ENCODE measurements around the gene IQUB. TPM values are rescaled to one million over a fixed set of nuclear protein-coding genes. Genes with fewer than 3 reads are reported as not detected.
"Not testable (repeated sequence)": the region's sequence is repeated elsewhere in the genome, so short reads cannot be mapped to it uniquely, and the experiment has no call there.

The IQUB gene
- total and polyA plus RNA-seq, 2 experiments from 2014 or later = 0.97 to 2.2 TPM

DNA sequence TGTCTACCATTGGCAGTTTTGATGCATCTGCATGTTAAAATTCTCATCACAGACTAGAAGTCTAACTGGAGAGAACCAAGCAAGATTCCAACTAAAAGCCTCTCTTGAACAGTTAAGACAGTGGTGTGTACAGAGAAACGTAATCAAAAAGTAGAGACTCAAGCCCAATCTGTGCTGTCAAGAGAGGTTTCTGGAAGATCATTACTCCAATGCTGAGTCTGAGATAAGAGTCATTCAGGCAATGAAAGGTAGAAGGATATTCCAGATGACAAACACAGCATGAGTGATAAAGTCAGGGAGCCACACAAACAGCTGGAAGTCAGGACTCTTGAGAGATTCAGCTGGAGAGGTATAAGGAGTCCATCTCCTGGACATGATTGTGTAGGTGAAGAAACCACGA is 48.7 kb downstream of the IQUB start:
- WGBS (ENCODE audit: low lambda C conversion rate, missing lambda C conversion rate) = 77% methylated on average over 2 of the region's 2 CpGs
- Histone ChIP-seq H3K4me2 (no peak overlapping the region), H4K20me1 (ENCODE audit: insufficient read depth, poor library complexity, severe bottlenecking) (no peaks in the 10 kb centered on the region), H3K36me3 (replicated peaks; ENCODE audit: insufficient read depth, low read depth) (no peaks in the 10 kb centered on the region), H2AFZ (no peak overlapping the region), H3K4me3 (no peak overlapping the region), H3K9me2 (replicated peaks; ENCODE audit: insufficient read depth) (no peaks in the 10 kb centered on the region), H3K4me1 (ENCODE audit: insufficient read depth) (no peaks in the 10 kb centered on the region), H3K79me2 (no peaks in the 10 kb centered on the region), H3K9me3 (ENCODE audit: low read depth) (no peaks in the 10 kb centered on the region), H3K27me3 (no peaks in the 10 kb centered on the region), H3K27ac (no peak overlapping the region)
- DNase-seq (ENCODE audit: low spot score) = no peak
- TF ChIP-seq, protein P1, sequence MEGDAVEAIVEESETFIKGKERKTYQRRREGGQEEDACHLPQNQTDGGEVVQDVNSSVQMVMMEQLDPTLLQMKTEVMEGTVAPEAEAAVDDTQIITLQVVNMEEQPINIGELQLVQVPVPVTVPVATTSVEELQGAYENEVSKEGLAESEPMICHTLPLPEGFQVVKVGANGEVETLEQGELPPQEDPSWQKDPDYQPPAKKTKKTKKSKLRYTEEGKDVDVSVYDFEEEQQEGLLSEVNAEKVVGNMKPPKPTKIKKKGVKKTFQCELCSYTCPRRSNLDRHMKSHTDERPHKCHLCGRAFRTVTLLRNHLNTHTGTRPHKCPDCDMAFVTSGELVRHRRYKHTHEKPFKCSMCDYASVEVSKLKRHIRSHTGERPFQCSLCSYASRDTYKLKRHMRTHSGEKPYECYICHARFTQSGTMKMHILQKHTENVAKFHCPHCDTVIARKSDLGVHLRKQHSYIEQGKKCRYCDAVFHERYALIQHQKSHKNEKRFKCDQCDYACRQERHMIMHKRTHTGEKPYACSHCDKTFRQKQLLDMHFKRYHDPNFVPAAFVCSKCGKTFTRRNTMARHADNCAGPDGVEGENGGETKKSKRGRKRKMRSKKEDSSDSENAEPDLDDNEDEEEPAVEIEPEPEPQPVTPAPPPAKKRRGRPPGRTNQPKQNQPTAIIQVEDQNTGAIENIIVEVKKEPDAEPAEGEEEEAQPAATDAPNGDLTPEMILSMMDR (IDR thresholded peaks at IDR 0.05; ENCODE audit: poor library complexity) = no peak
- TF ChIP-seq EZH2phosphoT487 (IDR thresholded peaks at IDR 0.05; ENCODE audit: low read depth, severe bottlenecking, unreplicated experiment) (no peak), EZH2 (IDR thresholded peaks at IDR 0.05; ENCODE audit: borderline replicate concordance) (no peak)

DNA sequence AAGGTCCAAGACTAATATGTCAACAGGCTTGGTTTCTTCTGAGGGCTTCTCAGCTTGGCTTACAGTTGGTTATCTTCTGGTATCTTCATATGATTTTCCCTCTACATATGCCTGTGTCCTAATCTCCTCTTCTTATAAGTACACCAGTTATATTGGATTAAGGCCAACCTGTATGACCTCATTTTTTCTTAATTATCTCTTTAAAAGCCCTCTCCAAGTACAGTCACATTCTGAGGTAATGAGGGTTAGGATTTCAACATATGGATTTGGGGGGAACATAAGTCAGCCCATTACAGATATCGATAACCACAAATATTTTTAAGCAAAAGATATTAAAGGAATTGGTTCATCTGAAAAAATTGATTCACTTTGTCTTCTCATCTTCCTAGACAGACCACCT is 49.2 kb downstream of the IQUB start:
- Histone ChIP-seq H3K27ac (no peak overlapping the region), H3K79me2 (no peaks in the 10 kb centered on the region), H2AFZ (no peak overlapping the region), H3K4me3 (no peak overlapping the region), H4K20me1 (ENCODE audit: insufficient read depth, poor library complexity, severe bottlenecking) (no peaks in the 10 kb centered on the region), H3K27me3 (no peaks in the 10 kb centered on the region), H3K9me3 (ENCODE audit: low read depth) (no peaks in the 10 kb centered on the region), H3K36me3 (replicated peaks; ENCODE audit: insufficient read depth, low read depth) (no peaks in the 10 kb centered on the region), H3K9me2 (replicated peaks; ENCODE audit: insufficient read depth) (no peaks in the 10 kb centered on the region), H3K4me2 (no peak overlapping the region), H3K4me1 (ENCODE audit: insufficient read depth) (no peaks in the 10 kb centered on the region)
- DNase-seq (ENCODE audit: low spot score) = no peak
- 89% methylated on average over 1 of the region's 1 CpG for WGBS (ENCODE audit: low lambda C conversion rate, missing lambda C conversion rate)
- TF ChIP-seq, protein P1 (IDR thresholded peaks at IDR 0.05; ENCODE audit: poor library complexity) = no peak
- no peak for TF ChIP-seq EZH2 (IDR thresholded peaks at IDR 0.05; ENCODE audit: borderline replicate concordance)
- no peak for TF ChIP-seq EZH2phosphoT487 (IDR thresholded peaks at IDR 0.05; ENCODE audit: low read depth, severe bottlenecking, unreplicated experiment)

DNA sequence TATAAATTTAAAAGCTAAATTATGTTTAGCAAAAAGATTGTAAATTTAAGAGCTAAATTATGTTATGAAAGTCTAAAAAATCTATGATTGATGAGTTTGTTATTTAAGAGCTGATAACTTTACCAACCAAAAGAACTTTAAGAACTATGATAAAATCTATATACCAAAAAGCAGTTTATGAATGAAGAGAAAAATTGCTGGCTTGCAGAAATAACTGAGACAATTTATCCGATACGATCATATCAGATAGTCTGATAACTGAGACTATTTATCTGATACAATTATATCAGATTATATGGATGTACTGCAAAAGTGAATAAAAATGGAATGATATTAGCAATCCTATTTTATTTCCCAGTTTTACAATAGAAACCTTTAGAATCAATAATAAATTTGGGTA is 50.2 kb downstream of the IQUB start:
- DNase-seq (ENCODE audit: low spot score) = no peak
- Histone ChIP-seq H3K9me3 (ENCODE audit: low read depth) (no peaks in the 10 kb centered on the region), H3K4me3 (no peak overlapping the region), H3K9me2 (replicated peaks; ENCODE audit: insufficient read depth) (no peaks in the 10 kb centered on the region), H3K79me2 (no peaks in the 10 kb centered on the region), H3K4me1 (ENCODE audit: insufficient read depth) (no peaks in the 10 kb centered on the region), H3K27me3 (no peaks in the 10 kb centered on the region), H4K20me1 (ENCODE audit: insufficient read depth, poor library complexity, severe bottlenecking) (no peaks in the 10 kb centered on the region), H3K27ac (no peak overlapping the region), H2AFZ (no peak overlapping the region), H3K36me3 (replicated peaks; ENCODE audit: insufficient read depth, low read depth) (no peaks in the 10 kb centered on the region), H3K4me2 (no peak overlapping the region)
- 100% methylated on average over 2 of the region's 2 CpGs for WGBS (ENCODE audit: low lambda C conversion rate, missing lambda C conversion rate)
- no peak for TF ChIP-seq EZH2 (IDR thresholded peaks at IDR 0.05; ENCODE audit: borderline replicate concordance)
- TF ChIP-seq EZH2phosphoT487 (IDR thresholded peaks at IDR 0.05; ENCODE audit: low read depth, severe bottlenecking, unreplicated experiment) = no peak
- TF ChIP-seq, protein P1 (IDR thresholded peaks at IDR 0.05; ENCODE audit: poor library complexity) = no peak

DNA sequence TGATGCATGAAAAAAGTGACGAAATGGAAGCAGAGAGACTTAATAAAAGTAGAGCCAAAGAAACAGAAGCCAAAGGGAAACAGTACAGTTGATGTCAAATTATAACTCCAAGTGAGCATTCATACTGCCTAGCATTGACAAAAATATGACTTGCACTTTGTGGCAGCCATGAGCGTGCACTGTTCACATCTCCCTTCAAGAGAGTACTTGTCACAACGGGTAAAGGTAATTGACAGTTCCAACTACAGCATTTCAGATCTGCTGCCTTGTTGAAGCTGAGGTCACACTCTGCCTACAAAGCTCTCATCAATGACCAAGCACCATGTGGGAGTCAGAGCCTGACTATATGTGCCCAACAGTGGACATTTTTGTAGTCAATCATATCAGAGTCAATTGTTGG is 54.3 kb downstream of the IQUB start:
- Histone ChIP-seq H3K27me3 (no peaks in the 10 kb centered on the region), H3K4me1 (ENCODE audit: insufficient read depth) (no peaks in the 10 kb centered on the region), H3K4me2 (no peak overlapping the region), H3K9me3 (ENCODE audit: low read depth) (no peaks in the 10 kb centered on the region), H3K27ac (no peak overlapping the region), H3K36me3 (replicated peaks; ENCODE audit: insufficient read depth, low read depth) (no peaks in the 10 kb centered on the region), H2AFZ (no peak overlapping the region), H3K9me2 (replicated peaks; ENCODE audit: insufficient read depth) (no peaks in the 10 kb centered on the region), H3K4me3 (no peak overlapping the region), H4K20me1 (ENCODE audit: insufficient read depth, poor library complexity, severe bottlenecking) (no peaks in the 10 kb centered on the region), H3K79me2 (no peaks in the 10 kb centered on the region)
- WGBS (ENCODE audit: low lambda C conversion rate, missing lambda C conversion rate) = 88% methylated on average over 3 of the region's 3 CpGs
- no peak for TF ChIP-seq EZH2phosphoT487 (IDR thresholded peaks at IDR 0.05; ENCODE audit: low read depth, severe bottlenecking, unreplicated experiment)
- no peak for TF ChIP-seq EZH2 (IDR thresholded peaks at IDR 0.05; ENCODE audit: borderline replicate concordance)
- TF ChIP-seq, protein P1 (IDR thresholded peaks at IDR 0.05; ENCODE audit: poor library complexity) = no peak
- no peak for DNase-seq (ENCODE audit: low spot score)

DNA sequence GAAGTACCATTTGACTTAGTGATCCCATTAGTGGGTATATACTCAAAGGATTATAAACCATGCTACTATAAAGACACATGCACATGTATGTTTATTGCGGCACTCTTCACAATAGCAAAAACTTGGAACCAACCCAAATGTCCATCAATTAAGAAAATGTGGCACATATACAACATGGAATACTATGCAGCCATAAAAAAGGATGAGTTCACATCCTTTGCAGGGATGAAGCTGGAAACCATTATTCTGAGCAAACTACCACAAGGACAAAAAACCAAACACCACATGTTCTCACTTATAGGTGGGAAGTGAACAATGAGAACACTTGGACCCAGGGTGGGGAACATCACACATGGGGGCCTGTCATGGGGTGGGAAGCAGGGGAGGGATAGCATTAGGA is 56.3 kb downstream of the IQUB start:
- not testable (repeated sequence) for H4K20me1 ChIP-seq (ENCODE audit: insufficient read depth, poor library complexity, severe bottlenecking); H3K4me1 ChIP-seq (ENCODE audit: insufficient read depth)
- WGBS (ENCODE audit: low lambda C conversion rate, missing lambda C conversion rate) = 100% methylated on average over 1 of the region's 1 CpG

More for the DNA sequence above, 56.3 kb downstream of the IQUB start:
- not testable (repeated sequence) for H3K9me3 ChIP-seq (ENCODE audit: low read depth); DNase-seq (ENCODE audit: low spot score); H3K4me3 ChIP-seq; H3K9me2 ChIP-seq (replicated peaks; ENCODE audit: insufficient read depth); H3K27me3 ChIP-seq; H3K27ac ChIP-seq; H3K36me3 ChIP-seq (replicated peaks; ENCODE audit: insufficient read depth, low read depth); H2AFZ ChIP-seq; H3K4me2 ChIP-seq; H3K79me2 ChIP-seq
